GM12878 (cell line): Measurements from ENCODE around the gene DTNA. TPM values are rescaled to one million over a fixed set of nuclear protein-coding genes. Genes with fewer than 3 reads are reported as not detected.

ENCODE experiments used
- ATAC-seq: fragments of 200-7000 bp; cut with Tn5 transposase; 3 replicates; pipeline ENCODE4 v1.9.1; 2020; ENCODE audit warnings: mild to moderate bottlenecking, moderate library complexity
- BruUV-seq: library from RNA; stranded (reverse); fragments of 400-500 nt; replicated peaks from 2 replicates; lab custom pipeline; 2021; lab: Mats Ljungman, UMichigan
- CTCF ChIA-PET: fragments of 300-600 bp; sonication (Branson Sonifier 250); formaldehyde crosslinking; extraction: SDS; loops from one replicate; lab custom pipeline; 2021; ENCODE audit warnings: inconsistent platforms; lab: Yijun Ruan, JAX
- POLR2A ChIA-PET: fragments of 350-600 bp; formaldehyde crosslinking; extraction: SDS; loops from one replicate; lab custom pipeline; 2021; ENCODE audit warnings: inconsistent platforms; lab: Charles Lee
- RAD21 ChIA-PET: fragments of 300-600 bp; sonication (Branson Sonifier 250); formaldehyde crosslinking; loops from one replicate; lab custom pipeline; 2023; ENCODE audit warnings: antibody characterized with exemption; ENCODE audit not compliant: unreplicated experiment; lab: Charles Lee
- SMC1A ChIA-PET: fragments of 300-600 bp; sonication (Branson Sonifier 250); formaldehyde crosslinking; loops from one replicate; lab custom pipeline; 2023; ENCODE audit not compliant: unreplicated experiment, uncharacterized antibody; lab: Charles Lee
- DNase-seq: peaks from one replicate; pipeline ENCODE4 v3.0.0-alpha.2; 2011; ENCODE audit warnings: low read depth, low spot score
- FAIRE-seq: peaks from 3 replicates; lab custom pipeline; 2011; peaks lifted over from hg19 to GRCh38; lab: Jason Lieb, UNC
- H2AFZ ChIP-seq: 2 replicates; pipeline ENCODE4 v1.6.0; 2011; ENCODE audit warnings: low read depth, low read length, control low read depth; ENCODE audit not compliant: control insufficient read depth
- H3K27ac ChIP-seq: 2 replicates; pipeline ENCODE4 v1.5.1; 2011; ENCODE audit warnings: control low read depth; ENCODE audit not compliant: control insufficient read depth, insufficient read depth
- H3K27me3 ChIP-seq, 2 experiments: replicated peaks in 1 of 2; 2 replicates each; pipeline versions ENCODE4 v1.6.0 to v1.6.1; 2011; ENCODE audit warnings: low read length in 1 of 2; ENCODE audit not compliant: control insufficient read depth in 2 of 2, insufficient read depth in 2 of 2
- H3K36me3 ChIP-seq, 2 experiments: 2 replicates each; pipeline ENCODE4 v1.5.1; 2011; ENCODE audit warnings: low read length in 1 of 2; ENCODE audit not compliant: control insufficient read depth in 2 of 2, insufficient read depth in 2 of 2
- H3K4me1 ChIP-seq: 2 replicates; pipeline ENCODE4 v1.6.1; 2011; ENCODE audit warnings: mild to moderate bottlenecking, low read length, moderate library complexity, mixed read lengths; ENCODE audit not compliant: control insufficient read depth, insufficient read depth
- H3K4me2 ChIP-seq: 2 replicates; pipeline ENCODE4 v1.6.0; 2011; ENCODE audit warnings: control low read depth; ENCODE audit not compliant: control insufficient read depth, insufficient read depth
- H3K4me3 ChIP-seq: fragments of 200-600 bp; sonication (generic); 2 replicates; pipeline ENCODE4 v1.5.1; 2016
- H3K79me2 ChIP-seq: 2 replicates; pipeline ENCODE4 v1.6.0; 2011; ENCODE audit warnings: low read length; ENCODE audit not compliant: control insufficient read depth, insufficient read depth
- H3K9ac ChIP-seq: 2 replicates; pipeline ENCODE4 v1.8.0; 2011; ENCODE audit warnings: low read length, control low read depth, mixed read lengths; ENCODE audit not compliant: control insufficient read depth, insufficient read depth
- H3K9me3 ChIP-seq: replicated peaks from 3 replicates; pipeline ENCODE4 v1.5.1; 2011; ENCODE audit warnings: mild to moderate bottlenecking, low read length; ENCODE audit not compliant: control insufficient read depth, insufficient read depth
- H4K20me1 ChIP-seq: 2 replicates; pipeline ENCODE4 v1.6.0; 2011; ENCODE audit not compliant: control insufficient read depth, insufficient read depth
- CHD4 ChIP-seq: fragments of 200-600 bp; sonication (generic); IDR thresholded peaks from 2 replicates; pipeline ENCODE4 v1.6.1; 2016; ENCODE audit warnings: mild to moderate bottlenecking
- ETV6 ChIP-seq, 2 experiments: fragments of 450-650 bp in 1 of 2; IDR thresholded peaks in 1 of 2; conservative IDR thresholded peaks in 1 of 2; 2 replicates each; pipeline ENCODE4 v1.6.1; 2014; ENCODE audit warnings: antibody characterized with exemption in 1 of 2, borderline replicate concordance in 1 of 2, low read depth in 1 of 2, mild to moderate bottlenecking in 1 of 2, moderate library complexity in 1 of 2
- RAD51 ChIP-seq: fragments of 450-650 bp; IDR thresholded peaks from 2 replicates; pipeline ENCODE4 v1.6.1; 2016; ENCODE audit warnings: moderate library complexity, mild to moderate bottlenecking, inconsistent platforms
- SIX5 ChIP-seq: IDR thresholded peaks from 2 replicates; pipeline ENCODE4 v1.6.1; 2011; ENCODE audit warnings: mild to moderate bottlenecking, low read depth, low read length, moderate library complexity; ENCODE audit not compliant: severe bottlenecking
- YY1 ChIP-seq: IDR thresholded peaks from 2 replicates; pipeline ENCODE4 v1.6.1; 2011; ENCODE audit warnings: low read depth, mild to moderate bottlenecking, low read length
- WGBS: methylation state at CpG from one replicate; pipeline ENCODE4 v1.1.6; 2016; ENCODE audit warnings: low lambda C conversion rate; ENCODE audit not compliant: insufficient replicate concordance, insufficient coverage; ENCODE audit errors: missing lambda C conversion rate; 5-methylcytosine and 5-hydroxymethylcytosine counted together
- in situ Hi-C: fragments of 300-500 bp; cut with MboI; formaldehyde crosslinking; loops from 9 replicates; pipeline ENCODE4 v1.14.3; 2018; ENCODE audit warnings: mixed read lengths
- intact Hi-C: fragments of 100-400 bp; cut with micrococcal nuclease; formaldehyde crosslinking; loops from one replicate; pipeline ENCODE4 v1.14.2; 2022; ENCODE audit not compliant: unreplicated experiment
- polyA plus RNA-seq, 11 experiments: library from polyadenylated mRNA; depleted of rRNA in 4 of 11; unstranded in 6 of 11; stranded (reverse) in 5 of 11; fragments of >200 nt; fragmentation: Nextera tagmentation in 4 of 11; fragmentation: Illumina TruSeq in 1 of 11; extraction: Ambion mirVana in 4 of 11; extraction: Trizol in 1 of 11; gene quantifications; 1 replicate in 1 of 11; 2 replicates in 10 of 11; pipeline versions ENCODE4 v1.2.1 to v1.2.3, GENCODE V29; 2011 to 2016; ENCODE audit warnings: inconsistent platforms in 2 of 11, missing spikeins in 2 of 11, low read depth in 1 of 11
- total RNA-seq, 4 experiments: library from RNA; depleted of rRNA in 3 of 4; stranded (reverse); fragments of >200 nt in 3 of 4; fragmentation: Illumina TruSeq in 1 of 4; extraction: Trizol in 1 of 4; gene quantifications; 2 replicates each; pipeline versions ENCODE4 v1.2.1 to v1.2.3, GENCODE V29; 2013 to 2021
- TF ChIP-seq, protein P1 (sequence below): fragments of 450-650 bp; IDR thresholded peaks from 2 replicates; pipeline ENCODE4 v1.6.1; 2014; ENCODE audit warnings: mild to moderate bottlenecking
- TF ChIP-seq, protein P2 (sequence below): fragments of 150-350 bp; IDR thresholded peaks from 2 replicates; pipeline ENCODE4 v1.6.1; 2014; ENCODE audit warnings: mild to moderate bottlenecking, low read depth, low read length
- TF ChIP-seq, protein P3 (sequence below): fragments of 450-650 bp; IDR thresholded peaks from 2 replicates; pipeline ENCODE4 v1.6.1; 2017; ENCODE audit warnings: low read depth, mild to moderate bottlenecking, moderate library complexity
- TF ChIP-seq, protein P4 (sequence below): IDR thresholded peaks from 2 replicates; pipeline ENCODE4 v1.6.1; 2011; ENCODE audit warnings: borderline replicate concordance, low read depth, mild to moderate bottlenecking, moderate library complexity, mixed read lengths, low read length; ENCODE audit not compliant: insufficient read depth; ENCODE audit errors: extremely low read length

Gene DTNA
- total and polyA plus RNA-seq, 10 of the 15 experiments (the other 5 are each of a cell fraction or from before 2014, with no cell fraction given), result 0.26 to 8.6 (median 0.53) TPM

DNA sequence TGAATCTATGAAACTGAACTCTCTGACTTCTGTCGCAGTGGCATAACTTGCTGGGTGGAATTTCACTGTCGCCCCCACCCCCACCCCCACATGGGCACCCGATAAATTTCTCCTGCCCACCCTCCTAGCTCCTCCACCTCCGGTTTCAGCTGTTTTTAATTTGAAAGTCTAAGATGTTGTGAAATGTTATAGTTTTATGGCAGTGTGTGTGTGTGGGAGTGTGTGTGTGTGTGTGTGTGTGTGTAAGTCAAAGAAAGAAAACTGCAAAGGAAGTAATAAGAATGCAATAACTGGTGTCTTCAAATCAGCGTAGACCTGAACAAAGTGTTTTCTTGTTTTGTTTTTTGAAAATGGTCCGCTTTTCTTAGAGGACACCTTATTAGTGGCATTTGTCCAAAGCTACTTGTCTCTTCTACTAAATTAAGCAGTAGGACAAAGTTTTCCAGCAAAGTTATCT is 388 bp downstream of the DTNA start:
- ChIA-PET RAD21 (interaction anchor here (1.2 to 1.5 kb wide), 3 partner anchors 11 to 36 kb away, joined by 3 to 8 read pairs (median 7); no protein-coding TSS in a partner anchor), POLR2A (interaction anchor here (0.6 kb wide), 1 partner anchor 12 kb away, joined by 3 read pairs; no protein-coding TSS in a partner anchor), CTCF (interaction anchor here (1.1 to 4.4 kb wide), 2 partner anchors 9 to 49 kb away, joined by 3 to 23 read pairs; no protein-coding TSS in a partner anchor), SMC1A (interaction anchor here (1.0 to 2.8 kb wide), 8 partner anchors 11 to 587 kb away, joined by 3 to 14 read pairs (median 6); no protein-coding TSS in a partner anchor)
- DNase-seq, result no peak
- Histone ChIP-seq H3K9me3 (no peaks in the 10 kb centered on the region), H3K9ac (no peak overlapping the region), H3K4me1 (no peaks in the 10 kb centered on the region), H2AFZ (no peak overlapping the region), H3K4me3 (no peak overlapping the region), H3K79me2 (no peaks in the 10 kb centered on the region), H3K36me3 (no peaks in the 10 kb centered on the region), H4K20me1 (no peaks in the 10 kb centered on the region), H3K27ac (no peak overlapping the region), H3K27me3 (peaks cover 0 to 3% of the 10 kb centered on the region in 2 experiments; a peak in 1 of 4 replicates), H3K4me2 (no peak overlapping the region)
- TF ChIP-seq, protein P1, sequence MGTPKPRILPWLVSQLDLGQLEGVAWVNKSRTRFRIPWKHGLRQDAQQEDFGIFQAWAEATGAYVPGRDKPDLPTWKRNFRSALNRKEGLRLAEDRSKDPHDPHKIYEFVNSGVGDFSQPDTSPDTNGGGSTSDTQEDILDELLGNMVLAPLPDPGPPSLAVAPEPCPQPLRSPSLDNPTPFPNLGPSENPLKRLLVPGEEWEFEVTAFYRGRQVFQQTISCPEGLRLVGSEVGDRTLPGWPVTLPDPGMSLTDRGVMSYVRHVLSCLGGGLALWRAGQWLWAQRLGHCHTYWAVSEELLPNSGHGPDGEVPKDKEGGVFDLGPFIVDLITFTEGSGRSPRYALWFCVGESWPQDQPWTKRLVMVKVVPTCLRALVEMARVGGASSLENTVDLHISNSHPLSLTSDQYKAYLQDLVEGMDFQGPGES, result no peak
- TF ChIP-seq SIX5, result no peak
- no peak for ATAC-seq
- WGBS, result 32% methylated on average over 6 of the region's 6 CpGs
- in situ Hi-C loops (no loop called here), intact Hi-C loops (no loop called here)
- FAIRE-seq, result no peak
- no TSS peak for BruUV-seq

DNA sequence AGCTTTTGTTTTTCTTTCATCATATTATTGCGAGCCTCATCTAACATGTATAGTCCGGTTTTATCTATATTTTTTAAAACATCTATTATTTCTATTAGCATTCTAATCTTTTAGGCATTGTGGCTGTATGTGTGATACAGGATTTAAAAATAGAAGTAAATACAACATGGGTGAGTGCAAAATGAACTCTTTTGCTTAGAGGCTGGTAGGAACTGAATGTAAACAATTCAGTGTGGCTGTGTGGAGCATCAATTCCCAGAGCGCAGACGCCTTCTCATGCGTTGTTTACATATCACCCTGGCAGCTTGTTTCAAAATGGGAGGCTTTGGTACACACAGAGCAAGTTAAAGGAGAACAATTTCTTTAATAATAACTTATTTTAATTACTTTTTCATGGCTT is 836 bp downstream of the DTNA start:
- ATAC-seq (no peak), DNase-seq (no peak), FAIRE-seq (no peak)
- no TSS peak for BruUV-seq
- in situ Hi-C loops (no loop called here), intact Hi-C loops (no loop called here)
- Histone ChIP-seq H3K36me3 (no peaks in the 10 kb centered on the region), H3K9me3 (no peaks in the 10 kb centered on the region), H3K9ac (no peak overlapping the region), H3K4me2 (no peak overlapping the region), H2AFZ (no peak overlapping the region), H3K27ac (no peak overlapping the region), H3K27me3 (peaks cover 0 to 3% of the 10 kb centered on the region in 2 experiments; a peak in 1 of 4 replicates), H4K20me1 (no peaks in the 10 kb centered on the region), H3K4me1 (no peaks in the 10 kb centered on the region), H3K79me2 (no peaks in the 10 kb centered on the region), H3K4me3 (no peak overlapping the region)
- POLR2A ChIA-PET, result interaction anchor here (0.6 to 1.3 kb wide), 2 partner anchors 10 to 11 kb away, joined by 3 read pairs; no protein-coding TSS in a partner anchor
- CTCF ChIA-PET, result interaction anchor here (1.1 to 4.4 kb wide), 2 partner anchors 9 to 49 kb away, joined by 3 to 23 read pairs; no protein-coding TSS in a partner anchor
- WGBS, result 58% methylated on average over 5 of the region's 5 CpGs
- RAD21 ChIA-PET, result interaction anchor here (1.2 to 1.5 kb wide), 3 partner anchors 10 to 37 kb away, joined by 3 to 8 read pairs (median 7); no protein-coding TSS in a partner anchor
- SMC1A ChIA-PET, result interaction anchor here (0.8 to 2.8 kb wide), 8 partner anchors 10 to 73 kb away, joined by 3 to 14 read pairs (median 6); no protein-coding TSS in a partner anchor
- TF ChIP-seq RAD51 (no peak), ETV6 (conservative IDR thresholded peaks at IDR 0.05 in 1 of 2, IDR thresholded peaks at IDR 0.05 in 1 of 2; ENCODE audit: borderline replicate concordance in 1 of 2, low read depth in 1 of 2) (no peak), YY1 (no peak), CHD4 (no peak)
- TF ChIP-seq, protein P2, sequence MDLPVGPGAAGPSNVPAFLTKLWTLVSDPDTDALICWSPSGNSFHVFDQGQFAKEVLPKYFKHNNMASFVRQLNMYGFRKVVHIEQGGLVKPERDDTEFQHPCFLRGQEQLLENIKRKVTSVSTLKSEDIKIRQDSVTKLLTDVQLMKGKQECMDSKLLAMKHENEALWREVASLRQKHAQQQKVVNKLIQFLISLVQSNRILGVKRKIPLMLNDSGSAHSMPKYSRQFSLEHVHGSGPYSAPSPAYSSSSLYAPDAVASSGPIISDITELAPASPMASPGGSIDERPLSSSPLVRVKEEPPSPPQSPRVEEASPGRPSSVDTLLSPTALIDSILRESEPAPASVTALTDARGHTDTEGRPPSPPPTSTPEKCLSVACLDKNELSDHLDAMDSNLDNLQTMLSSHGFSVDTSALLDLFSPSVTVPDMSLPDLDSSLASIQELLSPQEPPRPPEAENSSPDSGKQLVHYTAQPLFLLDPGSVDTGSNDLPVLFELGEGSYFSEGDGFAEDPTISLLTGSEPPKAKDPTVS, result no peak
- TF ChIP-seq, protein P3, sequence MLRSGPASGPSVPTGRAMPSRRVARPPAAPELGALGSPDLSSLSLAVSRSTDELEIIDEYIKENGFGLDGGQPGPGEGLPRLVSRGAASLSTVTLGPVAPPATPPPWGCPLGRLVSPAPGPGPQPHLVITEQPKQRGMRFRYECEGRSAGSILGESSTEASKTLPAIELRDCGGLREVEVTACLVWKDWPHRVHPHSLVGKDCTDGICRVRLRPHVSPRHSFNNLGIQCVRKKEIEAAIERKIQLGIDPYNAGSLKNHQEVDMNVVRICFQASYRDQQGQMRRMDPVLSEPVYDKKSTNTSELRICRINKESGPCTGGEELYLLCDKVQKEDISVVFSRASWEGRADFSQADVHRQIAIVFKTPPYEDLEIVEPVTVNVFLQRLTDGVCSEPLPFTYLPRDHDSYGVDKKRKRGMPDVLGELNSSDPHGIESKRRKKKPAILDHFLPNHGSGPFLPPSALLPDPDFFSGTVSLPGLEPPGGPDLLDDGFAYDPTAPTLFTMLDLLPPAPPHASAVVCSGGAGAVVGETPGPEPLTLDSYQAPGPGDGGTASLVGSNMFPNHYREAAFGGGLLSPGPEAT, result no peak
- TF ChIP-seq, protein P4, sequence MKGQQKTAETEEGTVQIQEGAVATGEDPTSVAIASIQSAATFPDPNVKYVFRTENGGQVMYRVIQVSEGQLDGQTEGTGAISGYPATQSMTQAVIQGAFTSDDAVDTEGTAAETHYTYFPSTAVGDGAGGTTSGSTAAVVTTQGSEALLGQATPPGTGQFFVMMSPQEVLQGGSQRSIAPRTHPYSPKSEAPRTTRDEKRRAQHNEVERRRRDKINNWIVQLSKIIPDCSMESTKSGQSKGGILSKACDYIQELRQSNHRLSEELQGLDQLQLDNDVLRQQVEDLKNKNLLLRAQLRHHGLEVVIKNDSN, result no peak
